ENCODE data around the gene HAL.

Gene HAL

GRCh38 chr12:95944108-95944704 is 51.9 kb downstream of the HAL start:
- DNase-seq = no peak
- Mint-ChIP-seq H3K36me3 (ENCODE audit: low read depth) (no peaks in the 10 kb centered on the region), H3K4me1 (peaks cover 6% of the 10 kb centered on the region), H3K27me3 (no peaks in the 10 kb centered on the region), H3K9me3 (no peaks in the 10 kb centered on the region), H3K27ac (no peak overlapping the region), H3K4me3 (peak overlapping the region; percentile 89)
- no peak for ATAC-seq

DNA sequence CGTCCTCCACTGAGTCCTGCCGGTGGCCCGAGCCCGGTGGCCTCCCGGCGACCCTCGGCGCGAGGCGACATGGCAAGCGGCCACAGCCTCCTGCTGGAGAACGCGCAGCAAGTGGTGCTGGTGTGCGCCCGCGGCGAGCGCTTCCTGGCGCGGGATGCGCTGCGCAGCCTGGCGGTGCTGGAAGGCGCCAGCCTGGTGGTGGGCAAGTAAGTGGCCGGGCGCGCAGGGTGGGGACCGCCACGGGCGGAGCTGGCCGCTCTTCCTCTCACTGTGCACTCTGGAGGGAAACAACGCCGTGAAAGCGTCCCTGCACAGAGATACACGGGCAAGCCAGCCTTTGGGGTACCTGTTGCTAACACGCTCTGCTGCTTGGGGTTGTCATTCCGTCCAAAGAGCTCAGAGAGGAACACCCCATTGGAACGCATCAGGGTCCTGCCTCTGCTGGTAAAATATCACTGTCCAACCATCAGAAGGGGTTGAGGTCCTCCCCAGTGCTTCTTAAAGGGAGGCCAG is 52.8 kb downstream of the HAL start, which contains the start of gene AMDHD1:
Gene AMDHD1 (plus strand): TSS at position 2 of the 513 bp plus-strand sequence. CDS start 68 bp downstream, at position 70.
- Mint-ChIP-seq H3K36me3 (ENCODE audit: low read depth) (no peaks in the 10 kb centered on the region), H3K9me3 (no peaks in the 10 kb centered on the region), H3K4me3 (peak within 1 kb of the TSS; percentile 89), H3K27ac (peak within 1 kb of the TSS; percentile 91), H3K4me1 (peaks cover 6% of the 10 kb centered on the region), H3K27me3 (no peaks in the 10 kb centered on the region)
- ATAC-seq = peak; percentile 78
- peak; percentile 62 for DNase-seq

DNA sequence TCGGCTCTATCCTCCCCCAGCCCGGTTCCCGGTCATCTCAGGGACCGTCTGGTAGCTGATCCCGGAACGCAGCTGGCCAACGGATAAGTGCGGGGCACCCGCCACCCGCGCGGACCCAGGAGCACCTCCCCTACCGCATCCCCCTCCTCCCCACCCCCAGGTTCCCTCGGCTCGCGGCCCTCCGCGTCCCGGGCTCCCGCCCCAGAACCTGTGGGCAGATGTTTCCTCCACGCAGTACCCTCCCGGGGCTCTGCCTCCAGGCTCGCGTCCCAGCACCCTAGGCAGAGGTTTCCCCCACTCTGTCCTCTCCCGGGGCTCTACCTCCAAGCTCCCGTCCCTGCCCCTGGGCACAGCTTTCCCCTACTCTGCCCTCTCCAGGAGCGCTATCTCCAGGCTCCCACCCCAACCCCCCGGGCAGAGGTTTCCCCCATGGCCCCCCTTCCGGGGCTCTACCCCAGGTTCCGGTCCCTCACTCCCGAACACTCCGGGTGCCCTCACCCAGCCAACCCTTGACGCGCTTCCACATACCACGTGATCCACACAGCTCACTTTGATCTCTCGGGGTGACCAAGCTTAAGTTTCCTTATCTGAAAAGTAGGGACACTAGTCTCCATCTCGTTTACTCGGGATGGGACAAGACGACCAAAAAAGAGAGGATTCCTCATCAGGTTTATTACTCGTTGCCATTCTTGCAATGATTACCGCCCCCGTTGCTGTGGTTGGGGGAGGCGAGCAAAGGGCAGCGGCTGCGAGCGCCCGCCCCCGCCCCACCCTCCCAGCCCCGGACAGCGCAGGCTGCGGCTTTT is 53.4 kb downstream of the HAL start, which contains the start of gene CCDC38:
Gene CCDC38 (minus strand): TSS at position 91 of the 806 bp plus-strand sequence. CDS start 6,105 bp downstream, outside the sequence.
- ATAC-seq (peak; percentile 99), DNase-seq (peak; percentile 83)
- Mint-ChIP-seq H3K4me1 (peaks cover 6% of the 10 kb centered on the region), H3K36me3 (ENCODE audit: low read depth) (no peaks in the 10 kb centered on the region), H3K27me3 (no peaks in the 10 kb centered on the region), H3K27ac (peak within 1 kb of the TSS; percentile 91), H3K4me3 (peak within 1 kb of the TSS; percentile 89), H3K9me3 (no peaks in the 10 kb centered on the region)

DNA sequence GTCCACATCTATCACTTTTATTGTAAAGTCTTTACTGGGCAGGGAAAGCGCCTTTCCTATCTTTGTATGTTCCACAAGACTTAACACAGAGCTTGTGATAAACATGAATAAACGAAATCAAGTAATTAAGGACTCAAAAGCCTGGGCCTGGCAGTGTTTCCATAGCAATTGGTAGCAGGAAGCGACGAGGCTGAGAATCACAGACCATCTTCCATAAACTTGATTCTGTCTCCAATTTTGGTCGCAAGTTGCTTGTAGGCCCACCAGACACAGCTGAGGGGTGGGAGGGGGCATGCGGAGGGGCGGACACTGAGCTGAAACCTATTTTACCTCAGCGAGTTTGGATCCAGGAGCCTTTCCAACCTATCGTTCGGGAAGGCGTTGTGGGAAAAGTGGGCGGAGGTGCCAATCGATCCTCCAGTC is 54.0 kb downstream of the HAL start:
- Mint-ChIP-seq H3K27ac (peak overlapping the region; percentile 91), H3K4me1 (peaks cover 6% of the 10 kb centered on the region), H3K9me3 (no peaks in the 10 kb centered on the region), H3K4me3 (peak overlapping the region; percentile 89), H3K27me3 (no peaks in the 10 kb centered on the region), H3K36me3 (ENCODE audit: low read depth) (no peaks in the 10 kb centered on the region)
- ATAC-seq = no peak
- DNase-seq = no peak

DNA sequence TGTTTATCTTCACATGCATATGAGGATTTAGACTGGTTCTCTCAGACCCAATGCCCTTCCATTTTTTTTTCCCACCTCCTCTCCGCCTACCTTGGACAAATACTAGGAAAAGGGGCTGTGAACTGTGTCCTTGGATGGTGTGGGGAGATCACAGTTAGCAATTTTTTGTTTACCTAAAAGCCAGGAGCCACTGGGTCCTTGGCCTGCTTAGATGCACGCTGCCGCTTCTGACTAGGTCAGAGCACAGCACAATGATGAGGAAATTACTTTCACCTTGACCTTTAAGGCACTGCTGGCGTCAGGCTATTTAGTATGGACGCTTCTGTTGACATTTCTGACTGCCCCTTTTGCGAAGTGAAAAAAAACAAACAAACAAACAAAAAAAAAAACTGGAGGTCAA is 55.6 kb downstream of the HAL start:
- ATAC-seq = no peak
- Mint-ChIP-seq H3K9me3 (no peaks in the 10 kb centered on the region), H3K27ac (no peak overlapping the region)

More for the DNA sequence above, 55.6 kb downstream of the HAL start:
- H3K27me3 Mint-ChIP-seq = no peaks in the 10 kb centered on the region
- no peak for DNase-seq
- H3K4me3 Mint-ChIP-seq = no peak overlapping the region
- H3K4me1 Mint-ChIP-seq = peaks cover 6% of the 10 kb centered on the region
- H3K36me3 Mint-ChIP-seq (ENCODE audit: low read depth) = no peaks in the 10 kb centered on the region

Measured in activated naive CD8-positive, alpha-beta T cell treated with anti-CD3 and anti-CD28 coated beads, Interleukin-2, amount 50 U/mL, for 24 hours (primary cell).